Cardiac septum (tissue), 1 donor: ENCODE measurements around the gene CCDC88C. TPM values are rescaled to one million over a fixed set of nuclear protein-coding genes. Genes with fewer than 3 reads are reported as not detected.

Experiments used
- DNase-seq: peaks from one replicate; pipeline ENCODE4 v3.0.0-alpha.2; 2020; ENCODE audit warnings: low spot score
- intact Hi-C: fragments of 100-400 bp; cut with DNase I; formaldehyde crosslinking; loops from one replicate; pipeline ENCODE4 v1.14.0; 2022
- total RNA-seq: library from RNA; stranded (reverse); fragmentation: NEBNext Ultra II Directional; extraction: Animal tissue kit (Norgen Biotek cat#: 25700); gene quantifications from one replicate; pipeline ENCODE4 v1.2.1, GENCODE V29; 2021
- donor health status: DM: no; HTN: no; CAD: no.

CCDC88C gene
- total RNA-seq, 1 donor from 2014 or later: 2.6 TPM

- intact Hi-C loops: no loop called here
- no peak for DNase-seq
These were observed 30.3 kb downstream of the CCDC88C start for GRCh38 chr14:91387169-91387835.

GRCh38 chr14:91385697-91386096 lies 31.9 kb downstream of the CCDC88C start:
- intact Hi-C loops: no loop called here

GRCh38 chr14:91385224-91385623 lies 32.4 kb downstream of the CCDC88C start:
- intact Hi-C loops: no loop called here
- DNase-seq: no peak

More at GRCh38 chr14:91385697-91386096, 31.9 kb downstream of the CCDC88C start:
- DNase-seq: no peak

- intact Hi-C loops: no loop called here
- DNase-seq: no peak
These were observed 34.2 kb downstream of the CCDC88C start for GRCh38 chr14:91383439-91383838.

- intact Hi-C loops: no loop called here
- no peak for DNase-seq
These were observed 35.6 kb downstream of the CCDC88C start for GRCh38 chr14:91381801-91382670.

GRCh38 chr14:91380610-91381371 lies 36.8 kb downstream of the CCDC88C start:
- no peak for DNase-seq
- intact Hi-C loops: no loop called here

- intact Hi-C loops: no loop called here
- no peak for DNase-seq
These were observed 37.5 kb downstream of the CCDC88C start for GRCh38 chr14:91380123-91380522.

- intact Hi-C loops: loop anchor here (5.0 kb wide), 1 partner anchor 38 kb away; the partner anchor contains the start of gene CCDC88C
- no peak for DNase-seq
These were observed 38.1 kb downstream of the CCDC88C start for GRCh38 chr14:91379579-91379932.

- intact Hi-C loops: loop anchor here (5.0 kb wide), 1 partner anchor 38 kb away; the partner anchor contains the start of gene CCDC88C
- DNase-seq: no peak
These were observed 38.6 kb downstream of the CCDC88C start for GRCh38 chr14:91378930-91379578.

- DNase-seq: no peak
- intact Hi-C loops: loop anchor here (5.0 kb wide), 1 partner anchor 39 kb away; the partner anchor contains the start of gene CCDC88C
These were observed 39.6 kb downstream of the CCDC88C start for GRCh38 chr14:91377700-91378652.

- DNase-seq: no peak
- intact Hi-C loops: loop anchor here (5.0 kb wide), 1 partner anchor 40 kb away; the partner anchor contains the start of gene CCDC88C
These were observed 40.8 kb downstream of the CCDC88C start for GRCh38 chr14:91376547-91377477.

- intact Hi-C loops: loop anchor here (5.0 kb wide), 1 partner anchor 41 kb away; the partner anchor contains the start of gene CCDC88C
- no peak for DNase-seq
These were observed 41.7 kb downstream of the CCDC88C start for GRCh38 chr14:91375720-91376452.

- DNase-seq: no peak
- intact Hi-C loops: loop anchor here (5.0 kb wide), 2 partner anchors 42 to 48 kb away; partner anchors contain the start of gene CCDC88C
These were observed 42.5 kb downstream of the CCDC88C start for GRCh38 chr14:91374879-91375702.

- DNase-seq: no peak
- intact Hi-C loops: loop anchor here (5.0 kb wide), 1 partner anchor 47 kb away; no protein-coding TSS in a partner anchor
These were observed 43.2 kb downstream of the CCDC88C start for GRCh38 chr14:91374287-91374878.
